ENCODE measurements around the gene TMCO6. TPM values are rescaled to one million over a fixed set of nuclear protein-coding genes. Genes with fewer than 3 reads are reported as not detected.
"Not testable (repeated sequence)": the region's sequence is repeated elsewhere in the genome, so short reads cannot be mapped to it uniquely, and the experiment has no call there.

The TMCO6 gene
- 32.5 TPM for polyA plus RNA-seq (2013, experiment 1 of 4)
- polyA plus RNA-seq (2013, experiment 2 of 4) = 26.6 TPM
- 25.6 TPM for polyA plus RNA-seq (2013, experiment 3 of 4)
- 26.5 TPM for polyA plus RNA-seq (2013, experiment 4 of 4)

DNA sequence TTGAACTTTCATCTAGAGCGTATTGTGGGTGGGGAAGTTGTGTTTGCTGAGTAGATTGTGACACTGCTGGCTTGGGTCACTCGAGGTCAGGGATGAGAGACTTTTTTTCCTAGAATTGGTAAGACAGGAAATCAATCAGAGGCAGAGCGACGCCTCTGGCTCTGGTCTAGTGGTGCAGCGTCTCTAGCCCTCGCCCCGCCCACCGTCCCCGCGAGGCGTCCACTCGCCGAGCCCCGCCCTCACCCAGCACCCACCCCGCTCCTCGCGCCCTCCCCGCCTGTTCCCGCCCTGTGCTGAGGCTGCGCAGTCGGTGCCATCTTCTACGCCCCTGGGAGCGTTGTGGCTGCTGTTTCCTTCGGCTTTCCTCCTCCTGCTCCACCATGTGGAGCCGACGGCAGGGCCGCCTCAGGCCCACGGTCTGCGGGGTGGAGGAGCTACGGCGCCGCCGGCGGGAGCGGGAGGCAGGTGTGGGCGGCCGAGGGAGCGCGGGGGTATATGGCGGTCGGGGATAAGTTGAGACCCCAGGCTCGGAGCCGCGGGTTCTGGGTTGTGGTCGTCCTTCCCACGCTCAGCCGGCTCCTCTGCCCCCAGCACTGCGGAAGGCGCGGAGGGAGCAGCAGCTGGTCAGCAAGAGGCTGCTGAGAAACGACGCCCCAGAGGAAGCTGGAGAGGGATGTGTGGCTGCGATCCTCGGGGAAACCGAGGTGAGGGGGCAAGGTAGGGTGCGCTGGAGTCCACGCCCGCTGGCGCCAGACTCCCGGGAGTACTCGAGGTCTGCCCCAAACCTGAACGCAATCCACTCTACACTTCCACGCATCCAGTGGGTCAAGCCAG, at the start of gene TMCO6:
Gene TMCO6 (plus strand): TSS at position 304 of the 834 bp plus-strand sequence. CDS start 77 bp downstream, at position 381.
- Histone ChIP-seq H3K4me1 (ENCODE audit: control insufficient read depth, insufficient read depth, low read length) (no peaks in the 10 kb centered on the region), H3K27ac (ENCODE audit: insufficient read depth, low read depth, low read length, poor library complexity, severe bottlenecking) (no peak within 1 kb of the TSS), H3K9me3 (ENCODE audit: control insufficient read depth, low read length) (no peaks in the 10 kb centered on the region), H3K27me3 (ENCODE audit: control insufficient read depth, insufficient read depth, low read length, poor library complexity, severe bottlenecking) (peaks cover under 1% of the 10 kb centered on the region), H3K36me3 (ENCODE audit: control insufficient read depth, insufficient read depth, low read length) (peaks cover 9% of the 10 kb centered on the region), H3K4me3 (ENCODE audit: insufficient read depth, low read depth, low read length) (peak within 1 kb of the TSS; percentile 66)
- WGBS, 2 experiments = 1% methylated on average over 63 of the region's 63 CpGs

- no peaks in the 10 kb centered on the region for H3K9me3 ChIP-seq (ENCODE audit: control insufficient read depth, low read length)
- no peaks in the 10 kb centered on the region for H3K27me3 ChIP-seq (ENCODE audit: control insufficient read depth, insufficient read depth, low read length, poor library complexity, severe bottlenecking)
- WGBS, 2 experiments = 91 to 93% methylated on average over 7 of the region's 7 CpGs
- no peaks in the 10 kb centered on the region for H3K4me1 ChIP-seq (ENCODE audit: control insufficient read depth, insufficient read depth, low read length)
- H3K36me3 ChIP-seq (ENCODE audit: control insufficient read depth, insufficient read depth, low read length) = no peaks in the 10 kb centered on the region
- H3K4me3 ChIP-seq (ENCODE audit: insufficient read depth, low read depth, low read length) = no peak overlapping the region
- no peak overlapping the region for H3K27ac ChIP-seq (ENCODE audit: insufficient read depth, low read depth, low read length, poor library complexity, severe bottlenecking)
These were observed 48.4 kb upstream of the TMCO6 start for GRCh38 chr5:140590861-140591260.

- Histone ChIP-seq H3K4me1 (ENCODE audit: control insufficient read depth, insufficient read depth, low read length) (no peaks in the 10 kb centered on the region), H3K9me3 (ENCODE audit: control insufficient read depth, low read length) (no peaks in the 10 kb centered on the region), H3K27me3 (ENCODE audit: control insufficient read depth, insufficient read depth, low read length, poor library complexity, severe bottlenecking) (no peaks in the 10 kb centered on the region), H3K27ac (ENCODE audit: insufficient read depth, low read depth, low read length, poor library complexity, severe bottlenecking) (no peak overlapping the region), H3K36me3 (ENCODE audit: control insufficient read depth, insufficient read depth, low read length) (no peaks in the 10 kb centered on the region), H3K4me3 (ENCODE audit: insufficient read depth, low read depth, low read length) (no peak overlapping the region)
- WGBS, 2 experiments = 90 to 95% methylated on average over 5 of the region's 5 CpGs
These were observed 47.4 kb upstream of the TMCO6 start for GRCh38 chr5:140591747-140592372.

- H3K4me3 ChIP-seq (ENCODE audit: insufficient read depth, low read depth, low read length); H3K9me3 ChIP-seq (ENCODE audit: control insufficient read depth, low read length); H3K4me1 ChIP-seq (ENCODE audit: control insufficient read depth, insufficient read depth, low read length); H3K36me3 ChIP-seq (ENCODE audit: control insufficient read depth, insufficient read depth, low read length); H3K27me3 ChIP-seq (ENCODE audit: control insufficient read depth, insufficient read depth, low read length, poor library complexity, severe bottlenecking); H3K27ac ChIP-seq (ENCODE audit: insufficient read depth, low read depth, low read length, poor library complexity, severe bottlenecking): not testable (repeated sequence)
- 74 to 78% methylated on average over 14 of the region's 14 CpGs for WGBS, 2 experiments
These were observed 46.2 kb upstream of the TMCO6 start for GRCh38 chr5:140593070-140593469.

GRCh38 chr5:140594169-140594568, 45.1 kb upstream of the TMCO6 start:
- no peak overlapping the region for H3K4me3 ChIP-seq (ENCODE audit: insufficient read depth, low read depth, low read length)
- no peaks in the 10 kb centered on the region for H3K9me3 ChIP-seq (ENCODE audit: control insufficient read depth, low read length)
- H3K4me1 ChIP-seq (ENCODE audit: control insufficient read depth, insufficient read depth, low read length) = no peaks in the 10 kb centered on the region
- no peaks in the 10 kb centered on the region for H3K27me3 ChIP-seq (ENCODE audit: control insufficient read depth, insufficient read depth, low read length, poor library complexity, severe bottlenecking)
- 89% methylated on average over 6 of the region's 6 CpGs for WGBS, 2 experiments
- no peaks in the 10 kb centered on the region for H3K36me3 ChIP-seq (ENCODE audit: control insufficient read depth, insufficient read depth, low read length)
- H3K27ac ChIP-seq (ENCODE audit: insufficient read depth, low read depth, low read length, poor library complexity, severe bottlenecking) = no peak overlapping the region

DNA sequence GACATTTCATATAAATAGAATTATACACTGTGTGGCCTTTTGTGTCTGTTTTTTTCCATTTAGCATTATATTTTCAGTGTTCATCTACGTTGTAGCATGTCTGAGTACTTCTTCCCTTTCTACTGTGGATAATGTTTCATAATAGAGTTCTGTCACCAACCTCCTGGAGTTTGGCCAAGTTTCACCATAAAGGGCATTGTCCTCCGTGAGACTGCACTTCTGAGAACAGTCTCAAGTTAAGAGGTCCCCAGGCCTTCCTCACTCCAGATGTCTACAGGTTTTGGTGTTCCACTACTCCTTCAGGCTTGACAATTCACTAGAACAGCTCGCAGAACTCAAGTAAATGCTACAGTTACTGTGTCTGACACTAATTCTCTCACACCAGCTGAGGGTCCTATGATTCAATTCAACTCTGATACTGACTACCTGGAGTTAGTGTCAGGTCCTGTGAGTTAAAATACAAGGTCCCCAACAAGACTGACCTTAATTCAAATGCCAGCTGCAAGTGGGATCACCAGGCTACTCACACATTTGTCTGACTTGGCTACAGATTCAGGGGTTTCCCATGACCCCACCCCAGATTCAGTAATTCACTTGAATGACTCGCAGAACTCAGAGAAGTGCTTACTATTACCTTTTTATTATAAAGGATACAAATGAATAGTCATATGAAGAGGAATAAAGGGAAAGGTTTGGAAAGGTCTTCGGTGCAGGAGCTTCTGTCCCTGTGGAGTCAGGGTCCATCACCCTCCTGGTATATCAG, 43.5 kb upstream of the TMCO6 start:
- no peak overlapping the region for H3K27ac ChIP-seq (ENCODE audit: insufficient read depth, low read depth, low read length, poor library complexity, severe bottlenecking)
- H3K27me3 ChIP-seq (ENCODE audit: control insufficient read depth, insufficient read depth, low read length, poor library complexity, severe bottlenecking) = no peaks in the 10 kb centered on the region
- no peak overlapping the region for H3K4me3 ChIP-seq (ENCODE audit: insufficient read depth, low read depth, low read length)
- H3K36me3 ChIP-seq (ENCODE audit: control insufficient read depth, insufficient read depth, low read length) = no peaks in the 10 kb centered on the region
- no peaks in the 10 kb centered on the region for H3K9me3 ChIP-seq (ENCODE audit: control insufficient read depth, low read length)
- H3K4me1 ChIP-seq (ENCODE audit: control insufficient read depth, insufficient read depth, low read length) = no peaks in the 10 kb centered on the region
- WGBS, 2 experiments = 83 to 84% methylated on average over 4 of the region's 5 CpGs

DNA sequence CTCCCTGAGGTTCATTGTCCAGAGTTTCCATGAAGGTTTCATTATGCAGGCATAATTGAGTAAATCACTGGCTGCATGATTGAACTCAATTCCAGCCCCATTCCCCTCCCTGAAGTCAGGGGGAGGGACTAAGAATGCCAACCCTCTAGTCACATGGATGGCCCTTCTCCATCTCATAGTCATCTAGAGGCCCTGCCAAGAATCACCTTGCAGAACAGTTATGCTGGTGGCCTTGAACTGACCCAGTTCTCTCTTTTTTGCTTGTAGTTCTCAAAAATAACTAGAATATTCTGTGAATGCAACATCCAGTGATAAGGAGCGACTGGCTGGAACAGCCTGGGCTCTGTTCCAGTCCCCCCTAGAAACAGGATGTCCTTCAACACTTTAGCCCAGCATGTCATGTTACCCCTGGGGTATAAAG, 42.9 kb upstream of the TMCO6 start:
- H3K4me3 ChIP-seq (ENCODE audit: insufficient read depth, low read depth, low read length) = no peak overlapping the region
- no peaks in the 10 kb centered on the region for H3K4me1 ChIP-seq (ENCODE audit: control insufficient read depth, insufficient read depth, low read length)
- no peaks in the 10 kb centered on the region for H3K9me3 ChIP-seq (ENCODE audit: control insufficient read depth, low read length)
- H3K27ac ChIP-seq (ENCODE audit: insufficient read depth, low read depth, low read length, poor library complexity, severe bottlenecking) = no peak overlapping the region
- H3K36me3 ChIP-seq (ENCODE audit: control insufficient read depth, insufficient read depth, low read length) = no peaks in the 10 kb centered on the region
- 88% methylated on average over 1 of the region's 1 CpG for WGBS, 2 experiments
- H3K27me3 ChIP-seq (ENCODE audit: control insufficient read depth, insufficient read depth, low read length, poor library complexity, severe bottlenecking) = no peaks in the 10 kb centered on the region

DNA sequence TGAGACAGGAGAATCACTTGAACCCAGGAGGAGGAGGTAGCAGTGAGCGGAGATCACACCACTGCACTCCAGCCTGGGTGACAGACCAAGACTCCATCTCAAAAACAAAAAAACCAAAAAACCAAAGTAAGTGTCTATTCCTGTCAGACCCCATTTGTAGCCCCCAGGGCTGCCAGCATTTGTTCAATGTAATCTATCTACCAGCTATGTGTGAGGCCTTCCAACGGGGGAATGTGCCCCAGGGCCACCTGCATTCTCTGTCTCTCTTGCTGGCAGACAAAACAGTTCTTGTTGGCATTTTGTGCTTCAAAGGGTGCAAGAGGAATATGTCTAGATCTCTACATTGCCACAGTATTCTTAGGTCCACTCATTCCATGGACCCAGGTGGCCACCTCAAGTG, 40.4 kb upstream of the TMCO6 start:
- Histone ChIP-seq H3K27ac (ENCODE audit: insufficient read depth, low read depth, low read length, poor library complexity, severe bottlenecking) (no peak overlapping the region), H3K27me3 (ENCODE audit: control insufficient read depth, insufficient read depth, low read length, poor library complexity, severe bottlenecking) (no peaks in the 10 kb centered on the region), H3K9me3 (ENCODE audit: control insufficient read depth, low read length) (no peaks in the 10 kb centered on the region), H3K4me1 (ENCODE audit: control insufficient read depth, insufficient read depth, low read length) (no peaks in the 10 kb centered on the region), H3K36me3 (ENCODE audit: control insufficient read depth, insufficient read depth, low read length) (no peaks in the 10 kb centered on the region), H3K4me3 (ENCODE audit: insufficient read depth, low read depth, low read length) (no peak overlapping the region)
- WGBS, 2 experiments = 83 to 87% methylated on average over 2 of the region's 2 CpGs

GRCh38 chr5:140600096-140600495, 39.2 kb upstream of the TMCO6 start:
- H3K27ac ChIP-seq (ENCODE audit: insufficient read depth, low read depth, low read length, poor library complexity, severe bottlenecking) = no peak overlapping the region
- H3K9me3 ChIP-seq (ENCODE audit: control insufficient read depth, low read length) = no peaks in the 10 kb centered on the region
- H3K4me3 ChIP-seq (ENCODE audit: insufficient read depth, low read depth, low read length) = no peak overlapping the region
- H3K4me1 ChIP-seq (ENCODE audit: control insufficient read depth, insufficient read depth, low read length) = no peaks in the 10 kb centered on the region
- H3K27me3 ChIP-seq (ENCODE audit: control insufficient read depth, insufficient read depth, low read length, poor library complexity, severe bottlenecking) = no peaks in the 10 kb centered on the region
- no peaks in the 10 kb centered on the region for H3K36me3 ChIP-seq (ENCODE audit: control insufficient read depth, insufficient read depth, low read length)

GRCh38 chr5:140602147-140602546, 37.1 kb upstream of the TMCO6 start:
- 81 to 84% methylated on average over 2 to 4 of the region's 4 CpGs for WGBS, 2 experiments
- H3K4me1 ChIP-seq (ENCODE audit: control insufficient read depth, insufficient read depth, low read length) = no peaks in the 10 kb centered on the region
- H3K36me3 ChIP-seq (ENCODE audit: control insufficient read depth, insufficient read depth, low read length) = no peaks in the 10 kb centered on the region
- no peak overlapping the region for H3K4me3 ChIP-seq (ENCODE audit: insufficient read depth, low read depth, low read length)
- no peak overlapping the region for H3K27ac ChIP-seq (ENCODE audit: insufficient read depth, low read depth, low read length, poor library complexity, severe bottlenecking)
- no peaks in the 10 kb centered on the region for H3K27me3 ChIP-seq (ENCODE audit: control insufficient read depth, insufficient read depth, low read length, poor library complexity, severe bottlenecking)
- H3K9me3 ChIP-seq (ENCODE audit: control insufficient read depth, low read length) = no peaks in the 10 kb centered on the region

Measured in ectodermal cell (in vitro differentiated cells).